KG1 (cell line): ENCODE results near the gene TMEM260.

Source experiments
- DNase-seq: peaks from one replicate; lab custom pipeline; 2025; lab: John Stamatoyannopoulos, UW

Gene TMEM260

GRCh38 chr14:56579345-56580220, at the start of gene TMEM260:
Gene TMEM260, plus strand, starts transcription at chr14:56579798. Its CDS starts 117 bp downstream, at chr14:56579915.
- DNase-seq: peak; percentile 85

GRCh38 chr14:56532546-56532945, 47.1 kb upstream of the TMEM260 start:
- no peak for DNase-seq

DNA sequence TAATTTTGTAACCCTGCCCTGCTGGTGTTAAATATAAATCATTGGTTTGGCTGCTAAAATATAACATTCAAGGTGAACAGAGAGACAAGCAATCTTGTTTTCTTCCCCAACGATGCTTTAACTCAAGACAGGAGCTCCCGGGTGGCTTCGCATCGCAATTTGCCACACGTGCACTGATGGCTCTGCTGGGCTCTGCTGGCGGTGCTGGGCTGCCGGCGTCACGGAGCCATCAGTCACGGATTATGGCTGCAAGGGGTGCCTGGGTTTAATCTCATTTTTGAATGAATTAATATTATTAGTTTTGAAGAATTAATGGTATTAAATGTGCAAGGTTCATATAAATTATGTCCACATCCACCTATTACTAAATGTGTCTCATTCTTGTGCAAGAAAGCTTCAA, 44.9 kb upstream of the TMEM260 start:
- no peak for DNase-seq

DNA sequence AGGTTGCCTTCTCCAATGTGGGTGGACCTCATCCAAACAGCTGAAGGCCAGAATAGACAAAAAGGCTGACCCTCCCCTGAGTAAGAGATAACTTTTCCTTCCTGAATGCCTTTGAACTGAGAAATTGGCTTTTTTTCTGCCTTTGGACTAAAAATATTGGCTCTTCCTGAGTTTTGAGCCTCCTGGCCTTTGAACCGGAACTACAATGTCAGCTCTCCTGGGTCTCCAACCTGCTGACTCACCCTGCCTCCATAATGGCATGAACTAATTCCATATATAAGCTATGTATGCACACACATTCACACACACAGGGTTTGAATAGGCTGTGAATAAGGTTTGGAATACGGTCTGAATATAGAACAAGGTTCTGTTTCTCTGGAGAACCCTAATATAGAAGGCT, 39.7 kb upstream of the TMEM260 start:
- no peak for DNase-seq

GRCh38 chr14:56543436-56543835, 36.2 kb upstream of the TMEM260 start:
- no peak for DNase-seq

DNA sequence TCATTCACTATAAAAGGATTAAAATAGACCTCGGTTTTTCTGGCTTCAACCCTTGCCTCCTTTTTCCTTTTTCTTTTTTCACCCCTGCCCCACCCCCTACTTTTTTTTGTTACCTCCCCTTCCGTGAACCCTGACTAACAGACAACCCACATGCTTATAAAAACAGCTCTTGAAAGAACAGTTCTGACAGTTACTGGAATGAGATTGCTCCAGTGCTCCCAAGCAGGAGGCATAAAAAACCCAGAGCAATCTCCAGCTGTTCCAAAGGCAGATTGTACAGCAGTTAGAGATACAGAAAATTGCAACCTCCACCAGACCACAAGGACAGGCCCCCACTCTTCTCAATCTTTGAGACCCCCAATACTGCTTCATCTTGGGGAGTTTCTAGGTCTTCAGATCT, 29.9 kb upstream of the TMEM260 start:
- no peak for DNase-seq

DNA sequence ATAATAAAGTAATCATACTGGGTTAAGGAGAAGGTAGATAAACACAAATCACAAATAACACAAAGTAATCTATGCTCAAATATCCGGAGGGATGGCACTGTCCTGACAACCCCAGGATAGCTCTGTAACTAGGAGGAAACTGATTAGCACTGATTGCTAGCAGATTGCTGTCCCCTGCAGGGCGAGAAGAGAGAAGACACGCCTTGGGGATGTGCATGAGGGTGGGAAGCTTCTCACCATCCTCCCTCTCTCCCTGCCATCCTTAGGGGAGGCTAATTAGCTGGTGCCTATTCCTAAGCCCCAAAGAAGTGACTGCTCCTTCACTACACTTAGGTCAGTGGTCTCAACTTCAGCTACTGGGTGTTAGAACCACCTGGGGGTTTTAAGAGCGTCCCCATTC, 27.0 kb upstream of the TMEM260 start:
- no peak for DNase-seq

GRCh38 chr14:56554301-56554700, 25.3 kb upstream of the TMEM260 start:
- DNase-seq: no peak

DNA sequence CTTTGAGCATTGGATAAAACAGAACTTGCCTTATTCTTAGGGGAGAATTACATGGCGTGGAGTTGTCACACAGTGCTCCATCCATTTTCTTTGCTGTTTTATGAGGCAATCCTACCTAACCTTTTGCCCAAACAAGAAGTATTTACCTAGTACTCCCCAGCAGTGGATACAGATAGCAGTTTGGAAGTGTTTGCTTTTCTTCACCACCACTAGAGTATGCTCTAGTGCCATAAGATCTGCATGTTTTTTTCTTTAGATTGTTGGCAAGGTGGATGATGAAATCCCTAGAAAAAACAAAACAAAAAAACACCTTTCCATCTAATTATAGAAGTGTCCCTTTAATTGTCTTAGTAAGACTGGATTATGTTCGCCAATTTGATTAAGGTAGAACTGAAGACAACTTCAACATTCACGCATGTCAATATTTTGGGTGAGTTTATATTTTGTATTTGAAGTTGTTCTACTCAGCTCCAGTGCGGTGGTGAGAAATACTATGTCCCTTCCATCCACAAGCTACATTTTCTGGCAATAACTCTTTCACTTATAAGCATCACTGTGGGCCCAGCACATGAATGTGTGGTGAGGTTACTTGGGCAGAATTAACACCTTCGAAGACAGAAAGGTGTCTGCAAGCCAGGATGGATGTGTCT, 23.6 kb upstream of the TMEM260 start:
- no peak for DNase-seq

DNA sequence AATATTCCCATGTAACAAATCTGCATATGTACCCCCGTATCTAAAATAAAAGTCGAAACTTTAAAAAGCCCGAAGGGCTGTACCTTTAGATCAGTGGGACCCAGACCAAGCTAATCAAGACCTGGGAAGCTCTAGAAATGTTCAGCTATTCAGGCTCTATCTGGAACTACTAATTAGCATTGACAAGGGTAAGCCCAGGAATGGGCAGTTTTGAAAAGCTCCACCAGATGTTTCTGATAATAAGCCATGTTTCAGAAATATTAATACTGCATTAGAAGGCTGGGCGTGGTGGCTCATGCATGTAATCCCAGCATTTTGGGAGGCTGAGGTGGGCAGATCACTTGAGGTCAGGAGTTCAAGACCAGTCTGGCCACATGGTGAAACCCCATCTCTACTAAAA, 20.4 kb upstream of the TMEM260 start:
- DNase-seq: no peak

DNA sequence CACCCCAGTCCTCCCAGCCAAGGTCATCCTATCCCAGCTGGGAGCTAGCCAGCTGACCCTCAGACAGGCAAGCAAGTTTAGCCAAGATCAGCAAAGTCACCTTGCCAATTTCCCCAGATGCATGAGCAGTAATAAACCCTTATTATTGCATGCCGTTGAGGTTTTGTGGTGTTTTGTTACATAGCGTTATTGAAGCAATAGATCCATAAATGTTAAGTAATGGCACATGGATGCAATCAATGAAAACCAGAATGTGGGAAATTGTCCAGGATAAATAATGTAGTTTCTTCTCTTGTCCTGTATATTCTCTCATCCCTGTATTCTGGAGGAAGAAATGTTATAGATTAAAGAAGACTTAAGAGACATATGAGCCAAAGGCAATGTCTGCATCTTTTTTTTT, 18.0 kb upstream of the TMEM260 start:
- no peak for DNase-seq

- DNase-seq: no peak
Observed at GRCh38 chr14:56562883-56563282, 16.7 kb upstream of the TMEM260 start.

DNA sequence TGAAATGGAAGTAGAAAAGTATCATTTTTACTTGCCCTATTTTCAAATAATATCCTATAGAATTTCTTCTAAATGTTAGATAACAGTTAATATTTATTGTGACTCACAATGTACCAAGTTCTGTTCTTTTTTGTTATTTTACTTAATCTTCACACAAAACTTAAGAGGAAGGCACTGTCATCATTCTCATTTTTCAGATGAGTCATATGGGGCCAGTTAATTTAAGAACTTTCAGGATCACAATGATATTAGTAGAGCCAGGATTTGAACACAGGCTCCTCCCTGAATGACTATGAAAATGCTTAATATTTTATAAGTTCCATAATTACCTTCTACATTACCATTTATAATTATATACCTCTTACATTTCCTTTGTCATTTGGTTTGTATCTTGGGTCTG, 10.4 kb upstream of the TMEM260 start:
- no peak for DNase-seq

- no peak for DNase-seq
Observed at GRCh38 chr14:56570295-56570694, 9.3 kb upstream of the TMEM260 start.

DNA sequence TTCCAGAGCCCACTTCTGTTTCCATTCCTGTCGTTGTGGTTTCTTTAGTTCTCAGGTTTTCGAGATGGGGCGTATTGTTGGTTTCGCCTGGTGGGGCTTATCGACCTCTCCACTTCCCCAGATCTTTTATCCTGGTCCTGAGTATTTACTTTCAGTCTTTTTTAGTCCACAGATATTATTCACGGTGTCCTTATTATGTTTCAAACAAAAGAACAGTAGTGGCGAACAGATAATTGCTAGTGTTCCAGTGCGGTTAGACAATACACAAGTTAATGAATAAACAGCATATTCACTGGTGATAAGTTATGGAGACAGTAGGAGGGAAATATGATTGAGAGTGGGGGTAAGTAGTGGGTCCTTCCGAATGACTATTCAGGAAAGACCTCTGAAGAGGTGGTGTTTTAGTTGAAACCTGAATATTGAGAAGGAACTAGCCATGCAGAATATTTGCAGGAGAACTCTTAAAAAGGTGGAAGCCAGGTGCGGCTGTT, 668 bp downstream of the TMEM260 start:
- DNase-seq: no peak

GRCh38 chr14:56581041-56581727, 1.6 kb downstream of the TMEM260 start:
- no peak for DNase-seq

DNA sequence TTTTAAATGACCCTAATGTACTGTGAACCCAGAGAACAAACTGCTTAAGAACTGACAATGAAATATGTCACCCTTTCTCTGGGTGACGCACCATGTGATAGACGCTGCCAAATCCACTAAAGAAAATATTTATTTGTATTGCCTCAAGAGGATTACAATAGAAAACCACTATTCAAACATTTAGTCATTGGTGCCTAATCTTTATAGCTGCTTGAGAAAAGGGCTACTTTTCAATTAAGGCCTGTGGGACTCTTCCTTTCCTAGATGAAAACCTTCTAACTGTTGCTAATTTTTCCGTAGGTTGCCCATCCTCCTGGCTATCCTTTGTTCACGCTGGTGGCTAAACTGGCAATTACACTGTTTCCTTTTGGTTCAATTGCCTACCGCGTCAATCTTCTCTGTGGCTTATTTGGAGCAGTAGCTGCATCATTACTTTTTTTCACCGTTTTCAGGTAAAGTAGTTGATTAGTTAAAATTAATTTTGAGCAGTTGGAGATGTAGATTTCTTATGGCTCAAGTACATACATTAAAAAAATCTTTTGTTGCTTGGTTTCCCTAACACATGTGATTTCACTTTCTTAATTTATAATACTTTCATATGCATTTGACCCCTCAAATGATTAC, 6.0 kb downstream of the TMEM260 start:
- no peak for DNase-seq

- DNase-seq: no peak
Observed at GRCh38 chr14:56587701-56588100, 8.1 kb downstream of the TMEM260 start.

- DNase-seq: no peak
Observed at GRCh38 chr14:56590535-56590960, 10.9 kb downstream of the TMEM260 start.

GRCh38 chr14:56592746-56593544, 13.3 kb downstream of the TMEM260 start:
- DNase-seq: no peak

DNA sequence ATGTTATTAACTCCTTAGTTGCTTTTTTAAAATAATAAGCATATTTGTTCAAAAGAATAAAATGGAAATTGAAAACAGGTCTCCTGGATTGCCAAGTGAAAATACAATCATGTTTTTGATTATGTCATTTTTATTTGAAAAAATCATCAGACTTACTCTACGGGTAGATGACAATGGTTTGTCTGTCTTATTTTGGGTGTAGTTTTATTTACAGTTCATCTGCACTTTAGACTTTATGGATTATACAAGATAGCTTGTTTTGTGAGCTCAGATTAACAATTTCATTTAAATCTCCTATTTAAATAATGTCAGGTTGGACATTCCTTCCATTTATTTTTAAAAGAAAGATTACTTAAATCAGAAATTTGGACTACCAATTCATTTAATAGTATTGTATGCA, 14.8 kb downstream of the TMEM260 start:
- no peak for DNase-seq
